Adrenal gland (tissue), 12 donors: ENCODE data around the gene ATXN7L2. TPM values are rescaled to one million over a fixed set of nuclear protein-coding genes. Genes with fewer than 3 reads are reported as not detected.

Experiments used
- DNase-seq, 7 donors: peaks; one replicate each; pipeline ENCODE4 v3.0.0-alpha.2; 2019 to 2020
- H3K27ac ChIP-seq, 5 donors: fragments of 200-600 bp; sonication (generic) in 4 of 5; 1 replicate in 3 of 5; 2 replicates in 2 of 5; pipeline versions ENCODE4 v1.5.1 to v1.8.0; 2016 to 2020; ENCODE audit warnings: mild to moderate bottlenecking in 1 of 5
- H3K27me3 ChIP-seq: fragments of 200-600 bp; 2 replicates; pipeline ENCODE4 v1.8.0; 2021
- H3K36me3 ChIP-seq, 2 donors: fragments of 200-600 bp; replicated peaks in 1 of 2; 1 replicate in 1 of 2; 2 replicates in 1 of 2; pipeline versions ENCODE4 v1.5.1 to v1.8.0; 2018 to 2022
- H3K4me1 ChIP-seq, 2 donors: fragments of 200-600 bp; replicated peaks in 1 of 2; 1 replicate in 1 of 2; 2 replicates in 1 of 2; pipeline versions ENCODE4 v1.5.1 to v1.8.0; 2018 to 2021
- H3K4me3 ChIP-seq, 4 donors: fragments of 200-600 bp; sonication (generic) in 3 of 4; one replicate each; pipeline ENCODE4 v1.5.1; 2016 to 2018
- H3K9me3 ChIP-seq, 3 donors: fragments of 200-600 bp; sonication (generic) in 1 of 3; replicated peaks in 1 of 3; 1 replicate in 2 of 3; 2 replicates in 1 of 3; pipeline versions ENCODE4 v1.5.1 to v1.8.0; 2016 to 2021
- POLR2A ChIP-seq, 2 donors: fragments of 450-650 bp; IDR thresholded peaks; one replicate each; pipeline ENCODE4 v1.6.1; 2017; ENCODE audit warnings: antibody characterized with exemption in 2 of 2, mild to moderate bottlenecking in 2 of 2, moderate library complexity in 1 of 2
- WGBS, 4 donors: extraction: QIAGEN DNeasy Blood & Tissue Kit in 2 of 4; methylation state at CpG; one replicate each; pipeline versions ENCODE4 v1.1.5 to v1.1.7; 2013 to 2017; 5-methylcytosine and 5-hydroxymethylcytosine counted together
- intact Hi-C, 2 donors: fragments of 100-400 bp; cut with DNase I; formaldehyde crosslinking; loops; one replicate each; pipeline versions ENCODE4 v1.14.1 to v1.15.0; 2022 to 2023
- polyA plus RNA-seq, 3 donors: library from polyadenylated mRNA; stranded (reverse); fragments of 200-250 nt in 2 of 3; fragments of 350-450 nt in 1 of 3; fragmentation: Illumina TruSeq in 1 of 3; extraction: RNeasy Lipid Tissue Mini Kit (QIAGEN cat#74804) in 1 of 3; gene quantifications; one replicate each; pipeline ENCODE4 v1.2.3, GENCODE V29; 2013 to 2014
- total RNA-seq, 9 donors: library from RNA; depleted of rRNA in 4 of 9; stranded (reverse); fragments of >200 nt in 4 of 9; fragments of 120-200 nt in 1 of 9; fragmentation: NEBNext Ultra II Directional in 1 of 9; extraction: Animal tissue kit (Norgen Biotek cat#: 25700) in 1 of 9; gene quantifications; one replicate each; pipeline versions ENCODE4 v1.1.0 to v1.2.4, GENCODE V29; 2013 to 2023
- TF ChIP-seq, protein P1 (sequence below), 6 experiments: fragments of 450-650 bp in 4 of 6; fragments of 200-600 bp in 2 of 6; sonication (generic) in 1 of 6; IDR thresholded peaks; 1 replicate in 5 of 6; 2 replicates in 1 of 6; pipeline versions ENCODE4 v1.5.1 to v1.8.0; 2016 to 2021; ENCODE audit warnings: antibody characterized with exemption in 6 of 6, mild to moderate bottlenecking in 2 of 6, moderate library complexity in 1 of 6
- donor health status: healthy with polysubstance abuse.
- donor health status: Bipolar disorder and iron deficiency.
- donor health status: DM: yes; HTN: yes; CAD: no.
- donor health status: DM: no; HTN: no; CAD: no.
- donor health status: DM: no; HTN: no; CAD: no.
- donor health status: DM: yes; HTN: yes; CAD: no.

The ATXN7L2 gene
- total and polyA plus RNA-seq, 12 donors, result 3.1 to 109 (median 10.2) TPM

DNA sequence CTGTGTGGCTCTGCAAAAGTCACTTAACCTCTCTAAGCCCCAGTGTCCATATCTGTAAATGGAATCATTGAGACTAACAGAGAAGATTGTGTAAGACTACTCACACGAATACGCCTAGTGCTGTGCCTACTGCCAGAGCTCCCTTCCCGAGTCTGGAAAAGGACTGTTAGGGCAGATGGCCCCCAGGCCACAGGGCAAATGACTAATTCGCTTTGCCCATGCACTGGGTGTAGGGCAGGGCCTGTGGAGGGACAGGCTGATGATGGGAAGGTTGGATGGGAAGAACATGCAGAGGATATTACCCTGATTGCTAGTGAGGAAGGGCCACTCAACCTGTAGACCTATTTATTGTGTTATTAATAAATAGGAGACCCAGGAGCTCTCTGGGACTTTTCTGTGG lies 51.8 kb downstream of the ATXN7L2 start:
- Histone ChIP-seq H3K27me3 (no peaks in the 10 kb centered on the region), H3K9me3 (no peaks in the 10 kb centered on the region), H3K4me1 (peaks cover 14 to 26% of the 10 kb centered on the region in 2 donors), H3K27ac (peak overlapping the region in 1 of 5 donors; percentile 15), H3K36me3 (no peaks in the 10 kb centered on the region), H3K4me3 (no peak overlapping the region)
- intact Hi-C loops, result loop anchor here (10.0 kb wide), 2 partner anchors 111 to 261 kb away; partner anchors contain the start of gene PSMA5 (in 1 of the 2)
- TF ChIP-seq, protein P1, sequence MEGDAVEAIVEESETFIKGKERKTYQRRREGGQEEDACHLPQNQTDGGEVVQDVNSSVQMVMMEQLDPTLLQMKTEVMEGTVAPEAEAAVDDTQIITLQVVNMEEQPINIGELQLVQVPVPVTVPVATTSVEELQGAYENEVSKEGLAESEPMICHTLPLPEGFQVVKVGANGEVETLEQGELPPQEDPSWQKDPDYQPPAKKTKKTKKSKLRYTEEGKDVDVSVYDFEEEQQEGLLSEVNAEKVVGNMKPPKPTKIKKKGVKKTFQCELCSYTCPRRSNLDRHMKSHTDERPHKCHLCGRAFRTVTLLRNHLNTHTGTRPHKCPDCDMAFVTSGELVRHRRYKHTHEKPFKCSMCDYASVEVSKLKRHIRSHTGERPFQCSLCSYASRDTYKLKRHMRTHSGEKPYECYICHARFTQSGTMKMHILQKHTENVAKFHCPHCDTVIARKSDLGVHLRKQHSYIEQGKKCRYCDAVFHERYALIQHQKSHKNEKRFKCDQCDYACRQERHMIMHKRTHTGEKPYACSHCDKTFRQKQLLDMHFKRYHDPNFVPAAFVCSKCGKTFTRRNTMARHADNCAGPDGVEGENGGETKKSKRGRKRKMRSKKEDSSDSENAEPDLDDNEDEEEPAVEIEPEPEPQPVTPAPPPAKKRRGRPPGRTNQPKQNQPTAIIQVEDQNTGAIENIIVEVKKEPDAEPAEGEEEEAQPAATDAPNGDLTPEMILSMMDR (IDR thresholded peaks at IDR 0.05), result no peak
- TF ChIP-seq POLR2A (IDR thresholded peaks at IDR 0.05), result no peak
- 74 to 87% (median 81%) methylated on average over 4 of the region's 4 CpGs for WGBS, 4 donors
- DNase-seq, result no peak

DNA sequence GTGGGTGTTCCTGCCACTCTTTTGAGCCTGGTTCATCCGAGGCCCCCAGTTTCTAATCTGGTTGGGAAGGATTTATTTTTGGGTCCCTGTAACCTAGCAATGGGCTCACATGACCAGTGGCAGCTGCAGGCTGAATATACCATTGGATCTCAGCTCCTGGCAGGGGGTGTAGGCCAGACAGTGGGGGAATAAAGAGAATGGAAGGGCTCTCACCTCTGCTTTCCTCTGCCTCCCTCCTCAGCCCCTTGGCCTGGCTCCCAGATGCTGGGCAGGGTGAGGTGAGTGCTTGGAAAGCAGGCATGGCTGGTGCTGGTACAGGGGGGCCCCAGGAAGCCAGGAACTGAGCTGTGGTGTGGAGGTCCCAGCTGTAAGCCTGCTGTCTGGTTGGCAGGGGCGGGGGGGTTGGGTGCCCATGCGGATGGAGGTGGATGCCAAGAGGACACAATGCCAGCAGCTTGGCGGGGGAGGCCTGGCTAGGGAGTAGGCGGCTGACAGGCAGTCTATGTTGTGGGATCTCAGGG lies 52.3 kb downstream of the ATXN7L2 start:
- peak overlapping the region in 1 of 5 donors; percentile 15 for H3K27ac ChIP-seq
- peak in 1 of 7 donors; percentile 74 for DNase-seq
- WGBS, 4 donors, result 65 to 87% (median 73%) methylated on average over 2 to 5 of the region's 5 CpGs

DNA sequence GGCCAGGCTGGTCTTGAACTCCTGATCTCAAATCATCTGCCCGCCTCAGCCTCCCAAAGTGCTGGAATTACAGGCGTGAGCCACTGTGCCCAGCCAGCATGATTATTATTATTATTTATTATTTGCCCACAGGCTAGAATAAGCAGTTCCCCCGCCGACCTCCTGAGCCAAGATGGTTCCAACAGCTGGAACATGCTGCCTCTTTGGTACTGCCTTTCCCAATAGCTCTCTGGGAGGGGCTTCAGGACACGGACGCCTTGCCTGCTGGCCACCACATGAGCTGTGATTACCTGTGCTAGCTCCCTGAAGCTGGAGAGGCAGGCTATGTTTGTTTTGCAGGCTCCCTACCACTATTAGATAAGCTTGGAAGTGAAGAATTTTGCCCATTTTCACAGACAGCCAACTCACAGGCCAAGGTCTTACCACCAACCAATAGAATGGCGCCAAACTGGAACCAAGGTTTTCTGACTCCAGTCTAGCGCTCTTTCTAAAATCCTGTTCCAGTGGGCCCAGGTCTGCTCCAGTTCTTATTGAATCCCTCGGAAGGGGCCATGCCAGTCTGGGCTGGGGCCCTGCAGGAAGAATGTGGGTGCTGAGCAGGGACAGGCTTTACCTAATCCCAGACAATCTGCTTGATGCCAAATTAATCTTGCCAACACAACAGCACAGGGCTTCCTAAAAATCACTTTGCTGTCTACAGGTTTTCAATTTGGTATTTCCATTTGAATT lies 53.9 kb downstream of the ATXN7L2 start:
- TF ChIP-seq, protein P1 (IDR thresholded peaks at IDR 0.05), result no peak
- no peak for TF ChIP-seq POLR2A (IDR thresholded peaks at IDR 0.05)
- Histone ChIP-seq H3K4me1 (peaks cover 3 to 8% of the 10 kb centered on the region in 2 donors), H3K27me3 (no peaks in the 10 kb centered on the region), H3K27ac (peak overlapping the region in 1 of 5 donors; percentile 17), H3K9me3 (no peaks in the 10 kb centered on the region), H3K4me3 (no peak overlapping the region), H3K36me3 (no peaks in the 10 kb centered on the region)
- DNase-seq, result peak in 2 of 7 donors; percentile 50 to 52
- intact Hi-C loops, result loop anchor here (10.0 kb wide), 2 partner anchors 113 to 263 kb away; partner anchors contain the start of gene PSMA5 (in 1 of the 2)
- 71 to 85% (median 72%) methylated on average over 8 to 9 of the region's 9 CpGs for WGBS, 4 donors

More for the DNA sequence above, 52.3 kb downstream of the ATXN7L2 start:
- H3K27me3 ChIP-seq, result no peaks in the 10 kb centered on the region
- no peaks in the 10 kb centered on the region for H3K36me3 ChIP-seq
- intact Hi-C loops, result loop anchor here (10.0 kb wide), 2 partner anchors 111 to 261 kb away; partner anchors contain the start of gene PSMA5 (in 1 of the 2)
- TF ChIP-seq, protein P1 (IDR thresholded peaks at IDR 0.05), result no peak
- no peak for TF ChIP-seq POLR2A (IDR thresholded peaks at IDR 0.05)
- H3K4me3 ChIP-seq, result no peak overlapping the region
- no peaks in the 10 kb centered on the region for H3K9me3 ChIP-seq
- peaks cover 14 to 21% of the 10 kb centered on the region in 2 donors for H3K4me1 ChIP-seq

DNA sequence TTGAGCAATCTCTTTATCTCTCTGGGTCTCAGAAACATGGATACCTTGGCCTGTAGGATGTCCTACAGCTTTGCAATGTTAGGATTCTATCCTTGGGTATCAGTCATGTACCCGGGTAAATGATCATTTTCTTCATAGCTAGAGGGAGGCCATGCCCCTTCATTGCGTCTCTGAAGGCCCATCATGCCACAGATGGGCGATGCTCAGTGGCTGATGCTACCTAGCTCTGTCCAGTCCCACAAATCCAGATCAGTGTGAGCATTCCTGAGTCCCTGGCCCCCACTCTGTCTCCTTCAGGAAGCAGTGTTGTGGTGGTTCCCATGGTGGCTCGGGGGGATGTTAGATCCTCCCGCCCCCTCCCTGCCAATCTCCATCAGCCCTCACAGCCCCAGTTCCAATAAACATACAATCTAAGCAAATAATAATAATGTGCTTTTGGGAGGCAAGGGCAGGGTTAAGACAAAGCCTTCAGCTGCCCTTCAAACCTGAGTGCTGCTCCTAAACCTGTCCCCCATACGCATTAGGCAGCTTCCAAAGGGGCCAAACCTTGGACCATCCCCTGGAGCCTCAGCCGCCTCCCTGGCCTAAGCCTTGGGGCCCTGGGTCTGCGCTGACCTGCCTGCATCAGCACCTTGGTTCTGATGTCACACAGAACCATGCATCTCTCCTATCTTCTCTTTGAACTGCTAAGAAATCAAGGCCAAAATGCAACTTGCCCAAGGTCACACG lies 55.3 kb downstream of the ATXN7L2 start:
- 65 to 83% (median 77%) methylated on average over 6 to 9 of the region's 9 CpGs for WGBS, 4 donors
- Histone ChIP-seq H3K9me3 (no peaks in the 10 kb centered on the region), H3K4me3 (no peak overlapping the region), H3K27ac (no peak overlapping the region), H3K27me3 (no peaks in the 10 kb centered on the region), H3K4me1 (peaks cover 0 to 3% of the 10 kb centered on the region in 2 donors), H3K36me3 (no peaks in the 10 kb centered on the region)
- TF ChIP-seq POLR2A (IDR thresholded peaks at IDR 0.05), result no peak
- TF ChIP-seq, protein P1 (IDR thresholded peaks at IDR 0.05), result no peak
- DNase-seq, result no peak
- intact Hi-C loops, result loop anchor here (10.0 kb wide), 2 partner anchors 114 to 264 kb away; partner anchors contain the start of gene PSMA5 (in 1 of the 2)
